Kidney glomerular epithelial cell (primary cell): Measurements from ENCODE around the gene PARD3.
"Not testable (repeated sequence)": the region's sequence is repeated elsewhere in the genome, so short reads cannot be mapped to it uniquely, and the experiment has no call there.

Source experiments
- DNase-seq: peaks from one replicate; lab custom pipeline; 2025; lab: John Stamatoyannopoulos, UW

The PARD3 gene

DNA sequence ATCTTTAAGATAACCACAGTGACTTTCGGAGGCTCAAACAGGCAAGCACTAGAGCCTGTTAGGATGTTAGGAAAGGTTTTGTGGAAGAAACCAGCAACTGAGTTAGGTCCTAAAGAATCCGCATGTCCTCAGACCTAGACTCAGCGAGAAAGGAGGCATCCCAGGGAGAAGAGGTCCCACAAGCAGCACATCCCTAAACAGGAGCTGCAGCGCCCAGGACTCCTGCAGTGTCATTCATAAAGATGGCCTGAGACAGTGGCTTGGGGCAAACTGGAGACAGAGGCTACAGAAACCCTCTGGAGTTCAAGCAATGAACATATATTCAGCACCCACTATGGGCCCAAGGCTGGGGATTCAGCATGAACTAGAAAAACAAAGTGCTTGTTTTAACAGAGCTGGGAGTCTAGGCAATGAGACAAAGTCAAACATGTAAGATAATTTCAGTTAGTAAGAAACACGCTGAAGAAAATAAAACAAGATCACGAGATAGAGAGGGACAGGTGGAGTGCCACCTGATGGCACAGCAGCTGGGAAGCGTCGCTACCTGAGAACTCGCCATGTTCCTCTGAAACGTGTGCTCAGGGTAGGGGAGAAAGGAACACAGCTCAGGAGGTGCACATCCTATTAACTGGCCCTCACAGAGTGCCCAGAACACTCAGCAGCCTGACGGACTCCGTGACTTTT is 48.1 kb downstream of the PARD3 start:
- DNase-seq = no peak

DNA sequence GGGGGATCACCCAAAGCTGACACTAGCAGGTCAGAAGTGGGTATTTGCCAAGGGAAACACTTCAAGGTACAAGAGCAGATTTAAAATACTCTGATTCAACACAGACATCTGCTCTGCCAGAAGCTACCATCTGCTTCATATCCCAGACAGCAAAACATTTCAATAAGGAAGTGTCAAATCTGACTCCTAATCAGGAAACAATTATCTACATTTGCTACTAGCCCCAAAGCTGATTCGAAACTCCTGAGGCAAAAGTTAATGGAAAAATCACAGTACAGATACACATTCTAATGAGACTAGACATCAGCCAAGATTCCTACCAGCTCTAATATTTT is 48.9 kb downstream of the PARD3 start:
- peak; percentile 12 for DNase-seq

DNA sequence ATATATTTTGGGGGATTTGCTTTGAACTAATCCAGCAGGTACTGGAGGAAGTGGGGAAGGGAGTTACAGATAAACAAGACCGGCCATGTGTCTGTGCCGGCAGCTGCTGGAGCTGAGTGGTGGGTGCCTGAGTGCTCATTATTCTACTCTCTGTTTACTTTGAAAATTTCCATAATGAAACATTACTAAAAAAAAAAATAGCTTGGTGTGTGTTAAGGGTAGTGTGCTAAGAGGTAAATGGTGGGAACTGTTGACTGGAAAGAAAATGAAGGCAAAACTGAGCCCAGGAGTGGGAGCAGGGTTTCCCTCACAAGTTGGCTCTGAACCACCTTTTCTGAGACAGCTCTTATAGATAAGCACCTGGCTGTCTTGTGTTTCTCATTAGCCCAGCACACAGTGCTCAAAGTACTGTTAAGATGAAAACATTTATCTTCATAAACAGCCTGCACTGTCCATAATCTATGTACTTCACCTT is 50.6 kb downstream of the PARD3 start:
- no peak for DNase-seq

DNA sequence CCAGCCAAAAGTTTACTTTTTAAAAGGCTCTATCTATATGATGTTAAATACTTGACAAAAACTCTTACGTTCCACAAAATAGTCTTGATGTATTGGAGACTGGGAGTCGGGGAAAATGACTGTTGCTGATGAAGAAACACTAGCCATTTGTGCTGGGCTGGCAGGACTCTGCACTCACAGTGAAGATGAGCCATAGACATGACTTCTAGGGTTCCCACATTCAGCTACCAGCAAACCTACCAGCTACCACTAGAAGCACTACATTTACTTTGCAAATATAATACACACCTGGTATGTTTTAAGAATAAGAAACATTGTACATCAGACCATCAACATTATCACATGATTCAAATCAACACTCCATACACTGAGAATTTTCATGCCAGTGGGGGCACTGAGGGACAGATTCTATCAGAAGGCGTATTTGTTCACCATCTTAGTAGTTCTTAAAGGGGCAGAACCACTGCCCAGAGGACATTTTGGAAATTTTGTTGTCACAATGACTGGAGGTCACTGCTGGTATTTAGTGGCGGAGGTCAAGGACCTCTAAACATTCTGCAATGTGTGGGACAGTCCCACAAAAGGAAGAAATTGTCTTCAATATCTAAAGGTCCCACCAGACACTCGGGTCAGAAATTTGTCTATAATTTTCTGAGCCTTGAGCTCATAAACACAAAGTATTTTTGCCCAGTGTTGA is 52.3 kb downstream of the PARD3 start:
- DNase-seq = no peak

DNA sequence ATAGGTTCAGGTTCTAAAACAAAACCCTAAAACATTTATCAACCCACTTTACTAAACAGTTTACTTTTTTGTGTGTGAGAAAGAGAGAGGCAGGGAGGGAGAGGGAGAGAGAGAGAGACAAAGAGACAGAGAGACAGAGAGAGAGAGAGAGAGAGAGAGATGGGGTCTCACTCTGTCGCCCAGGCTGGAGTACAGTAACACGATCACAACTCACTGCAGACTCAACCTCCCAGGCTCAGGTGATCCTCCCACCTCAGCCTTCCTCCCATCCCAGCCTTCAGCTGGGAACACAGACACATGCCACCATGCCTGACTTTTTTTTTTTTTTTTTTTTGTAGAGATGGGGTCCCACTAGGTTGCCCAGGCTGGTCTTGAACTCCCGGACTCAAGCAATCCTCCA is 52.9 kb downstream of the PARD3 start:
- no peak for DNase-seq

DNA sequence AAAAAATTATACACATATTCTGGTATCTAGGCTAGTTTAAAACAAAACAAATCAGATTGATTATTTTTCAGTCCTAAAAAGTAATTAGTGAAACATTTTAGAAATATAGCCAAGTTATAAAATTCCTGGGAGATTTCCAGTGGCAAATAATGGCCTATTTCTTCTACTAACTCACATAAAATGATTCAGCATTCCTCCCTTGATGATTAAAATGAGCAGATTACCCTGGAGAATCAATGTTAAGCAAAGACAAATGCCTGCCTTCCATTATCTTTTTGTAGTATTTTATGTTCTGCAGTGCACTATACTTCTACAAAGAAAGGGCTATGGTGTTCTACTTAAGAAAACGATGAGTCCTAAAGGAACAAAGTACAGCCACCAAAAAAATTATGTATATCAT is 53.6 kb downstream of the PARD3 start:
- no peak for DNase-seq

DNA sequence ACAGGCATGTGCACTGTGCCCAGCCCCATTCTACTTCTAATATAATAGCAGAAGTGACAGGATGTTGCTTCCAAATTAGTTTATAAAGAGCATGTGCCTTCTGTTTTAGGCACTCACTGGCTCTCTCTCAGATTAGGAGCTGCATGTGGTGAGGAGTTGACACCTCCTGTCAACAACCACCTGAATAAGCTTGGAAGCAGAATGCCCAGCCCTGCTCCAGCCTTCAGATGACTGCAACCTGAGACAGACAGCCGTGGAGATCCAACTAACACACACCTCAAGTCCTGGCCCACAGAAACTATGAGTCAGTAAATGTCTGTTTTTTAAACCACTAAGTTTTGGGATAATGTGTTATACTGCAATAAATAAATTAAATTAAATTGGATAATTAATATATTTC is 54.5 kb downstream of the PARD3 start:
- peak; percentile 40 for DNase-seq

DNA sequence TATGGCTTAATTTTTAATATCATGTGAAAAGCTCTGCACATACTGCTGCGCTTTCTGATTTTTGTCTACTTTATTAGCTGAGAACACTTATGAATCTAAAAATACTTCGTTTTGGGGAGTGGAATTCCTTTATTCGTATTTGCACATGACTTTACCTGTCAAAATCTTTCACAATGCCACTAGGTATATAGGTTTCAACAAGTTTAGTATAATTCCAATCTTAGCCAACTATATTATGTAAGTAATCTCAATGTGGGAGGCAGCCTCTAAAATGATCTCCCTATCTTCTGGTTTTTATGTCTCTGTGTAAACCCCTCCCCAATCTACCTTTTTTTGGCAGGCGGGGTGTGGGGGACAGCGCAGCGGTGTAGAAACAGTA is 55.3 kb downstream of the PARD3 start:
- DNase-seq = no peak

DNA sequence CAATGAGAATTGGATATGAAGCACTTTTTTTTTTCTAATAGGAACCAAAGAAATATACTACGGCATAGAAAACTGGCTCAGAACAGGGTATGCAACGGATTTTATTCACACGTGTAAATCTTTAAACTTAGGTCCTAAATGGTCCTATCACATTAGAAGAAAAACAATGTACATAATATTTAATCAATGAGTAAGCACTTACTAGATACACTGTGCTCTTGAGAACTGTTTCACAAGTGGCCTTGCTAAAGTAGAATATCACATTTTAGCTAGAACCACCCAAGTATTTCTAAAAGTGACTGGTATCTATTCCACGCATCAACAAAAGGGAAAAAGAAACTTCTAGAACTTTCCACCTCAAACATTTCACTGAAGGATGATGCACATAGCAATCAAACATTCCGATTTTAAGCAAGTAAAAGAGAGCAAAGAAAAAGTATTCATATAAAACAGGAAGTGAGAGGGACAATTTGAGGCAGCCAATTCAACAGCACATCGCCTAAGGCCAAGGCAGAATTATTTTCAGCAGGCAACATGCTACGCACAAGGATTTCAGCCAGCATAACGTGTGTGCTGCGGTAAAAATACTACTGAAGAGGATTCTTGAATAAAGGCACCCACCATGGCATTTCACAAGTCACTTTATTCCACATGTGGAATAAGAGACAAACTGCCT is 55.8 kb downstream of the PARD3 start:
- DNase-seq = no peak

DNA sequence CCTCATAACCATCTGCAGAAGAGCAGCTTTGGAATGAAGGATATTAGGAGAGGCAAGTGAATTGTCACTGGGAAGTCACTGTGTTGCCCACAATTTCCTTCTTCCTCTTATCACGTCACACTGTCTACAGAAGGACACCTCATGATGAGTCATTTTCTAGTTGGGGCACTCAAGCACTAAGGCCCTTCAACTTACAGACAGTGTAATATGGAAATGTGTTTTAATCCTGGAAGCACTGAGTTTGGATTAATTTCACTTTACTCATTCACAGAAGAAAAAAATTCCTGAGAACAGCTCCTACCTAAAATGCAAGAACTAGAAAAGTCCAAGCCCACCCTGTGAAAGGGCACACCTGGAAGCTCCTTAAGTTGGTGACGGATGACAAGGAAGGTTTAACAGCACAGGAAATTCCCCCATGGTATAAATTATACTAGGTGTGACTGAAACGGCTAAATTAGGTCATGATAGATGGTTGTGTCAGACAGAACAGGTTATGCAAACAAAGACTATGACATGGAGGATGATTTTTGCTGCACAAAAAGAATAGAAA is 56.6 kb downstream of the PARD3 start:
- DNase-seq = peak; percentile 93

DNA sequence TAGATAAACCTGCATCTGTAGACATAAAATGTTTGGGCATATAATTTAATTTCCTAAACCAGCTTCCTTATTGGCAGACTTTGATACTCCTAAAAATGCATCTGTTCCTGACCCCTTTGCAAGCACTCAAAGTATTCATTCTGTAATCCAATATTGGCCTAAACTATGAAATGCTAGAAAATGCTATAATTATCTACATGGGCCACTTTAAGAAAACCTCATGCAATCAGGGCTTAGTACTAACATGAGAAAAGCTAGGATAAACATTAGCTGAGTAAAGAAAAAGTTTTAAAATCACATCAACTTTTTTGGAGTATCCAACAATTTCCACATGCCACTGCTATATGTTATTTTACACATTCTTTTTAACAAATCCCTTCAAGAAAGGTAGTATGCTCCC is 57.2 kb downstream of the PARD3 start:
- DNase-seq = no peak

DNA sequence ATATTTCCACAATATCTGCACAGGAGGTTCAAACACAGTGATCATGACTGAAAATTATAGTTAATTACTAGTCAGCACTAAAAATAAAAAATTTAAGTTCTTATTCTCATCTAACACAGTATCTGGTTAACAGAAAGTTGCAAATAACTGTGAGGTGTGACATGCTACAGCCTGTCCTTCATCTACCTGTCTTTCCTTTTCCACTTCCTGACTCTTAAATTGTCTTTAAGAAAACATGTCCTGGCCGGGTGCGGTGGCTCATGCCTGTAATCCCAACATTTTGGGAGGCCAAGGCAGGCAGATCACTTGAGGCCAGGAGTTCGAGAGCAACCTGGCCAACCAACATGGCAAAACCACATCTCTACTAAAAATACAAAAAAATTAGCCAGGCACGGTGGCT is 57.9 kb downstream of the PARD3 start:
- DNase-seq = not testable (repeated sequence)

DNA sequence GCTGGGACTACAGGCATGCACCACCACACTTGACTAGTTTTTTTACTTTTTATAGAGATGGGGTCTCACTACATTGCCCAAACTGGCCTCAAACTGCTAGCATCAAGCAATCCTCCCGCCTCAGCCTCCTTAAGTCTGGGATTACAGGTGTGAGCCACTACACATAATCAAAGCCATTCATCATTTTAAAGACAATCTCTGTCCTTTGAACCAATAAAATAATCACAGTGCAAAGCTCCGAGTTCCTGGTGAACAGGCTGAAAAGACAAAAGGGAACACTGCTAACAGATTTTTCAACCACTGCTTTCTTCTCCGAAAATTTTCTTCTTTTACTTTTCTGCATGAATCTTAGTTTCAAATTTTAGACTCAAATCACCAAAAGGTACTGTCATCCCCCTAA is 58.5 kb downstream of the PARD3 start:
- no peak for DNase-seq

DNA sequence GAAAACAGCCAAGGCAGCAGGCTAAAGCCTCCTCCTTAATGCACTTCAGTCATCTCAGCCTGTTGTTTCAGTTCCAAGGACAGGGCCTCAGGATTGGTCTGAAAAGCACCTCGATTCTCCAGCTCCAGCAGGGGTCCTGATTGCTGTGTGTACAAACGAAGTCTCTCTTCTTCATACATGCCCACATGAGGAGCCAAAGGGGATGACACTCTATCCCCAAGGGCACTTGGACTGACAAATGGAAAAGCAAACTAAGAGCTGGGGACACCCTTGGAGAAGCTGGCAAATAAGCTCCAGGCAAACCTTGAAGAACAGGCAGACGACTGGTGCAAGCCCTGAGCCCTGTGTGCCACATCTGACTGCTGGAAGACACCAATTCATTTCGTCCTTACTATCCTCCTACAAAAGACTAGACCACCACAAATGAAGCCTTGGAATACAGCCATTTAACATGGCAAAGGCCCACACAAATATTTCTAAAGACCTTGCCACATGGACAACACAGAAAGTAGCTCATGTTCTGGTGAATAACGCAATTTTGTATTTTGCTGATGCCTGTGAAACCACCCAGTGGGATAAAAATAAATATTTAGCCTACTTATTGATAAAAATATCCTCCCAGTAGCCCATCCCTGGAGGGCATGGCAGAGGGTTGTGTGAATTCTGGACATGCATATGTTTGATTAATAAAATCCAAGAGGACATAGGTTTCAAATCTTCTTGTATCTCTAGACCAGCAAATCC is 61.9 kb downstream of the PARD3 start:
- DNase-seq = no peak

DNA sequence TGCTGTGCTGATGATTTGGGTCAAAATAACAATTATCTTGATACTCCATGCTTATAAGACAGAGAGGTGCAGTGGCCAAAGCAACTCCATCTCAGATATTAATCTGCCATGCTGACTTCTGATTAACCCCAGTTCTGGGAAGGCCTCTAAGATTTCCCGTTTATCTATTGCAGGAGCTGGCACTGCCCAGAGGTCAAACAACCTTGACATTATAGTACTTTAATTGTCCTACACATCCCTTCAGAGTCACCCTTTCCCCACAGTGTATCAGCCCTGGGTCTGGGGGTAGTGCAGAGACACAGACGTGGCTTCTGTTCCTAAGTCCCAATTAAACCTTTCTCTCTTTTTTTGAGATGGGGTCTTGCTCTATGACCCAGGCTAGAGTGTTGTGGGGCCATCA is 63.8 kb downstream of the PARD3 start:
- no peak for DNase-seq

DNA sequence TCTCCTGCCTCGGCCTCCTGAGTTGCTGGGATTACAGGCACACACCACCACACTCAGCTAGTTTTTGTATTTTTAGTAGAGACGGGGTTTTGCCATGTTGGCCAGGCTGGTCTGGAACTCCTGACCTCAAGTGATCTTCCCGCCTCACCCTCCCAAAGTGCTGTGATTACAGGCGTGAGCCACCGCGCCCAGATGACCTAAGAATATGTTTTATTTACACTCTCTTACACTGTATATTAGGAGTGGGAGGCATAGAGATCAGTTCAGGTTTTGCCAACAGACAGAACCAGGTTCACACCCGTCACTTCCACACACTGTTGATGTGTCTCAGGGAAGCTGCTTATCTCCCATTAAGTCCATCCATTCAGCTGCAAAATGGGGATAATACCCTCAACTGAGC is 64.3 kb downstream of the PARD3 start:
- DNase-seq = not testable (repeated sequence)

DNA sequence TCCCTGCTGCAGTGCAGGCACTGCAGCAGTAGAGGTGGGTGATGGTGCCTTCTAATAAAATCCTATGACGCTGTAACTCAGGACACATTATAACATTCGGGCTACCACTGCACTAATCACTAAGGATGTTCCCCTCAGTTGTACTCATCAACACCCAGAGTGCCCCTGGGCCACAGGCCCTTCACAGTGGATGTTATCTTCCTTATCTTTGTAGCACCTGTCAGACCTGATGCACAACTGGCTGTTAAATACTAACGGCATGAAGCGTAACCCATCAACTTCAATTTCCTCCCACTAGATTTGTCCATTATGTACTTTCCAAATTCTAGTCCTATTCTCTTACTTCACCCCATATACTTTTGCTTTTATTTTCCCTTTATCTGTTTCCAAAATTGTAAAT is 66.3 kb downstream of the PARD3 start:
- no peak for DNase-seq

DNA sequence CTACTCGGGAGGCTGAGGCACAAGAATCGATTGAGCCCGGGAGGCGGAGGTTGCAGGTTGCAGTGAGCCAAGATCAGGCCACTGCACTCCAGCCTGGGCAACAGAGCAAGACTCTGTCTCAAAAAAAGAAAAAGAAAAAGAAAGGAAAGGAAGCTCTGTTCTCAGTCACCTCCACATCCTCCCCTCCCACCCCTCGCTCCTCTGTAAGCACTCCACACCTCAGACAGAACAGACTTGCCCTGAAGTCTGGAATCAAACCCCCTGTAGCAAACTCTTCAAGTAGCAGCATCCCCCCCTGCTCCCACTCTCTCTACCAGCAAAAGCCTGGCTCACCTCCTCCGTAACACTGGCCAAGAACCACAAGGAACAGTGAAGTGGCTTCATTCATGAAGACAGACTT is 66.7 kb downstream of the PARD3 start:
- DNase-seq = no peak

DNA sequence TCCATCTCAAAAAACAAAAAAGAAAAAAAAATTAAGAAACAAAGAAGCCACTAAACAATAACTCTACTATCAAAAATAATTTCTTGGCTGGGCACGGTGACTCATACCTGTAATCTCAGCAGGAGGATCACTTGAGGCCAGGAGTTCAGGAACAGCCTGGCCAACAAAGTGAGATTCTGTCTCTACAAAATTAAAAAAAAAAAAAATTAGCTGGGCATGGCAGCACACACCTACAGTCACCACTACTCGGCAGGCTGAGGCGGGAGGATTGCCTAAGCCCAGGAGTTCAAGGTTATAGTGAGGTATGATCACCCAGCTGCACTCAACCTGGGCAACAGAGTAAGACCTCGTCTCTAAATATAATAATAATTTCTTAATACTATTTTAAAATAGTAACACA is 69.0 kb downstream of the PARD3 start:
- DNase-seq = no peak

DNA sequence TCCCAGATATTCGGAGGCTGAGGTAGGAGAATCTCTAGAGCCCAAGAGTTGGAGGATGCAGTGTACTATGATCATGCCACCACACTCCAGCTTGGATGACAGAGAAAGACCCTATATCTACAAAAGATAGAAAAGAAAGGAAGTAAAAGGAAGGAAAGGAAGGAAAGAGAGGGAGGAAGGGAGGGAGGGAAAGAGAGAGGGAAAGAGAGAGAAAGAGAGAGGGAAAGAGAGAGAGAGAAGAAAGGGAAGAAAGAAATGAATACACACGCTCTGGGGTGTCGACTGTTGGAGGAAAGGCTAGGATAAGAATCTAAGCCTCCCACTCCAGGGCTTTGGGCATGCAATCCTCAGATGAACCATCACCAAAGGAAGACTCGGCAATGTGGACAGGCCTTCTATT is 69.9 kb downstream of the PARD3 start:
- DNase-seq = no peak

DNA sequence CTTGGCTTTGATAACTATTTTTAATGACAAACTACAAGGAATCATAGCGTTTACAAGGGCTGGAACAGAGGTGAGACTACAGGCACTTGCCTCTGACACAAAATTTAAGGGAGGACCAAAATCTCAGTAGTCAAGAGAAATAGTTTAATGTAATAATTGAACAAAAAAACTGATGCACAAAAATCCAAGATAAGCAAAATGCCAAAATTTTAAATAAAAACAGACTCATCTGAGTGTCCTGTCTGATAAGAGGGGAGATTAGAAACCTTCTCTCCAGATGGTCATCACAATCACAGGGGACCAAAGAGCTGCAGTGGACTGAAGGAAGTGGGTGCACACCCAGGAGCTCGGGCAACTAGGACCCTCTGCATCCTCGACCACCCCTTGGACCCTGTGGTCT is 70.5 kb downstream of the PARD3 start:
- no peak for DNase-seq

DNA sequence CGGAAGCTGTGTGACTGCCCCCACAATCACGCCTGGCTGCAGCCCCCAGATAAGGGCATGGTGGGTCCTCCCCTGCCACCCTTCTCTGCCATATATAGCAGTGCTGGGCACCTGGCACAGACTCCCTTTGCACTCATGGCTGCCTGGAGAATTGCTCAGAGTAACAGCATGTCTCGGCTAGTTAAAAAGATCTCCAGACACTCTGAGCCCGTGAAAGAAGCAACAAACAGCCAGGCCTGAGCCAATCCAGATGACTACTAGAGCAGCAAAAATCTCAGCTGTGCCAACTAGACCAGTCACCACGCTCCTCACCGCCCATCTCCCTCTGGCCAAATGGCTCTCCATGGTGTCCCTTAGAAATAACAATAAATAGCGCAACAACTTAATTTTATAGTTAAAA is 71.3 kb downstream of the PARD3 start:
- peak; percentile 74 for DNase-seq

DNA sequence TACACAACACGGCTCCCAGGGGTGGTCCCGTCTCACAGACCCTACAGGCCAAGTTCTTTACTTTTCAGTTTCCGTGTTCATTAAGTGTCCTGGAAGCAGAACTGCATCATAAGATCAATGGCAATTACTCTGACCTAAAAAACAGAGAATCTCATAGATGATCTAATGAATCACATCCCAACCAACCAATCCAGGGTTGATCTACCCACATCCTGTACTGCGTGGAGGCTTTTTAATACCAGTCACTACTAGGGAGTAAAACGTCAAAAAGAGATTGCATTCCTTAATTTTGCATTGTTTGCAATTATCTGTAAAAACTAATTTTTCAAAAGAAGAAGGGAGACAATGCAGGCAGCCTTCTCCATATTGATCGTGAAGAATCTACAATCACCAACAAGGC is 72.6 kb downstream of the PARD3 start:
- no peak for DNase-seq
